ENCODE data around the gene DOCK7.
A peak's percentile ranks its signal among the peaks of the same experiment; 100 is the strongest.

Gene DOCK7

DNA sequence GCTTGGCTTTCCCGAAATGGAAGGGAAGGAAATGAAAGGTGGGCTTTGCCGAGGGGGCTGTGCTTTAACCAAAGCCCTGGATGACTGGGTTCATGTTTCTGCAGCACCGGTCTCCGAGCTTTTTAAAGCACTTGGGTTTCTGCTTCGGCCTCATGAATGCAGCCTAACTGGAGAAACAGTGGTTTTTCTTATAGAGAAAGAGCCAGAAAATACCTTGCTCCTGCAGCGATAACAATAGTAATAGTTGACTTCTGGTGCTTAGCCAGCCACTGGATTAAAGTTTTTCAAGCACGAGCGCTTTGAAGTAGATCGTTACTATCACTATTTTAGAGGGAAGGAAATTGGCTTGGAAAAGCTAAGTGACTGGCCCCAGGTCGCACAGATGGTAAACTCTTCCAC, 500 bp upstream of the DOCK7 start:
- H3K27ac ChIP-seq (ENCODE audit: low read depth, low read length): no peak overlapping the region
- TF ChIP-seq, protein P1, sequence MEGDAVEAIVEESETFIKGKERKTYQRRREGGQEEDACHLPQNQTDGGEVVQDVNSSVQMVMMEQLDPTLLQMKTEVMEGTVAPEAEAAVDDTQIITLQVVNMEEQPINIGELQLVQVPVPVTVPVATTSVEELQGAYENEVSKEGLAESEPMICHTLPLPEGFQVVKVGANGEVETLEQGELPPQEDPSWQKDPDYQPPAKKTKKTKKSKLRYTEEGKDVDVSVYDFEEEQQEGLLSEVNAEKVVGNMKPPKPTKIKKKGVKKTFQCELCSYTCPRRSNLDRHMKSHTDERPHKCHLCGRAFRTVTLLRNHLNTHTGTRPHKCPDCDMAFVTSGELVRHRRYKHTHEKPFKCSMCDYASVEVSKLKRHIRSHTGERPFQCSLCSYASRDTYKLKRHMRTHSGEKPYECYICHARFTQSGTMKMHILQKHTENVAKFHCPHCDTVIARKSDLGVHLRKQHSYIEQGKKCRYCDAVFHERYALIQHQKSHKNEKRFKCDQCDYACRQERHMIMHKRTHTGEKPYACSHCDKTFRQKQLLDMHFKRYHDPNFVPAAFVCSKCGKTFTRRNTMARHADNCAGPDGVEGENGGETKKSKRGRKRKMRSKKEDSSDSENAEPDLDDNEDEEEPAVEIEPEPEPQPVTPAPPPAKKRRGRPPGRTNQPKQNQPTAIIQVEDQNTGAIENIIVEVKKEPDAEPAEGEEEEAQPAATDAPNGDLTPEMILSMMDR (IDR thresholded peaks at IDR 0.05; ENCODE audit: insufficient read depth, low read length, poor library complexity, severe bottlenecking): no peak
- no peak for TF ChIP-seq EZH2phosphoT487 (conservative IDR thresholded peaks at IDR 0.05; ENCODE audit: low read length)
- H4K20me1 ChIP-seq (ENCODE audit: low read depth, low read length): no peaks in the 10 kb centered on the region
- no peaks in the 10 kb centered on the region for H3K36me3 ChIP-seq (ENCODE audit: low read length)
- H3K27me3 ChIP-seq (ENCODE audit: low read length): no peaks in the 10 kb centered on the region
- H3K4me3 ChIP-seq (ENCODE audit: insufficient read depth, low read length, poor library complexity, severe bottlenecking): peak overlapping the region; percentile 56
- H3K9me3 ChIP-seq (ENCODE audit: insufficient read depth, low read length): no peaks in the 10 kb centered on the region
- peak overlapping the region; percentile 95 for H2AFZ ChIP-seq (ENCODE audit: low read depth, low read length, severe bottlenecking)
- H3K4me2 ChIP-seq (ENCODE audit: low read depth, low read length, poor library complexity, severe bottlenecking): peak overlapping the region; percentile 65
- no peaks in the 10 kb centered on the region for H3F3A ChIP-seq (ENCODE audit: insufficient read depth)
- no peaks in the 10 kb centered on the region for H3K9me2 ChIP-seq (replicated peaks; ENCODE audit: insufficient read depth, low read length)
- H3K9ac ChIP-seq (ENCODE audit: low read length): peak overlapping the region; percentile 60
- H3K79me2 ChIP-seq (ENCODE audit: insufficient read depth, low read length): no peaks in the 10 kb centered on the region

DNA sequence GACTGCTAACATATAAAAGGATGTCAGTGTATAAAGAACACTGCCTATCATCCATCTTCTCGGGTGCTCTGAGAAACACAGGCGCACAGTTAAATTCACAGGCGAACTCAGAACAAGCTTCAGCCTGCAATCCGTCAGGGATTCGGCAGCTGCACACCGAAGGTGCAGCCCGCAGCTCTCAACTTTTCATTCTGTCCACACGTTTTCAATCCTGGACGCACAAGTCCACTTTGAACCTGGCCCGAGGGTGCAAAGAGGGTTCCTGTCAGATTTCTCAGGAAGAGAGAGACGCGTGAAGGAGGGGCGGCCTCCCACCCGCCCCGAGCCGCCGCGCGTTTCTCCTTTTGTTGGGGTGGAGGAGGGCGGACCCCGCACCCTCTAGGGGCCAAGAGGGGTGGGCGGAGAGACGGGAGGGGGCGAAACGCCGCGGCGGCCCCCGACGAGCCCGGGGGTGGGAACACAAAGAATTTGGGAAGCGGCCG, 724 bp downstream of the DOCK7 start:
- no peaks in the 10 kb centered on the region for H3F3A ChIP-seq (ENCODE audit: insufficient read depth)
- no peaks in the 10 kb centered on the region for H3K36me3 ChIP-seq (ENCODE audit: low read length)
- peak overlapping the region; percentile 60 for H3K9ac ChIP-seq (ENCODE audit: low read length)
- H3K4me3 ChIP-seq (ENCODE audit: insufficient read depth, low read length, poor library complexity, severe bottlenecking): peak overlapping the region; percentile 56
- H3K9me3 ChIP-seq (ENCODE audit: insufficient read depth, low read length): no peaks in the 10 kb centered on the region
- H3K4me2 ChIP-seq (ENCODE audit: low read depth, low read length, poor library complexity, severe bottlenecking): peak overlapping the region; percentile 65
- H3K27me3 ChIP-seq (ENCODE audit: low read length): no peaks in the 10 kb centered on the region
- no peak for TF ChIP-seq EZH2phosphoT487 (conservative IDR thresholded peaks at IDR 0.05; ENCODE audit: low read length)
- TF ChIP-seq, protein P1 (IDR thresholded peaks at IDR 0.05; ENCODE audit: insufficient read depth, low read length, poor library complexity, severe bottlenecking): no peak
- peak overlapping the region; percentile 95 for H2AFZ ChIP-seq (ENCODE audit: low read depth, low read length, severe bottlenecking)
- H4K20me1 ChIP-seq (ENCODE audit: low read depth, low read length): no peaks in the 10 kb centered on the region
- no peaks in the 10 kb centered on the region for H3K9me2 ChIP-seq (replicated peaks; ENCODE audit: insufficient read depth, low read length)
- no peaks in the 10 kb centered on the region for H3K79me2 ChIP-seq (ENCODE audit: insufficient read depth, low read length)
- H3K27ac ChIP-seq (ENCODE audit: low read depth, low read length): no peak overlapping the region

DNA sequence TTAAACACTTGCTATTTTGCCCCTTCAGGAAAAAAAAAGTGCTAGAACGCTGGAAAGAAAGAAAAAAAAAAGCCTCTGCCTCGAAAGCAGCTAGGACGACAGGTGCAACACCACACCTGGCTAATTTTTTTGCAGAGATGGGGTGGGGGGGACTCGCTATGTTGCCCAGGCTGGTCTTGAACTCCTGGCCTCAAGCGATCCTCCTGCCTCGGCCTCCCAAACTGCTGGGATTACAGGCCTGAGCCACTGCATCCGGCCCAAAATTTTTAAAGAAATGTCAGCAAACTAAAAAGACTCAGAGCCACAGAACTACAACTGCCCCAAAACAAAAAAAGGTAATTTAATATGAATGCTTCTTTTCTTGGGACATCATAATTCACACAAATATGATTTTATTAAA, 1.4 kb downstream of the DOCK7 start:
- H3K36me3 ChIP-seq (ENCODE audit: low read length): no peaks in the 10 kb centered on the region
- H3K27ac ChIP-seq (ENCODE audit: low read depth, low read length): no peak overlapping the region
- H3K4me2 ChIP-seq (ENCODE audit: low read depth, low read length, poor library complexity, severe bottlenecking): peak overlapping the region; percentile 65
- H3K27me3 ChIP-seq (ENCODE audit: low read length): no peaks in the 10 kb centered on the region
- no peak overlapping the region for H3K4me3 ChIP-seq (ENCODE audit: insufficient read depth, low read length, poor library complexity, severe bottlenecking)
- no peaks in the 10 kb centered on the region for H3K79me2 ChIP-seq (ENCODE audit: insufficient read depth, low read length)
- H3F3A ChIP-seq (ENCODE audit: insufficient read depth): no peaks in the 10 kb centered on the region
- H2AFZ ChIP-seq (ENCODE audit: low read depth, low read length, severe bottlenecking): no peak overlapping the region
- H3K9ac ChIP-seq (ENCODE audit: low read length): no peak overlapping the region
- no peak for TF ChIP-seq EZH2phosphoT487 (conservative IDR thresholded peaks at IDR 0.05; ENCODE audit: low read length)
- TF ChIP-seq, protein P1 (IDR thresholded peaks at IDR 0.05; ENCODE audit: insufficient read depth, low read length, poor library complexity, severe bottlenecking): no peak
- no peaks in the 10 kb centered on the region for H3K9me3 ChIP-seq (ENCODE audit: insufficient read depth, low read length)
- H3K9me2 ChIP-seq (replicated peaks; ENCODE audit: insufficient read depth, low read length): no peaks in the 10 kb centered on the region
- H4K20me1 ChIP-seq (ENCODE audit: low read depth, low read length): no peaks in the 10 kb centered on the region

Data from SU-DHL-6 (cell line).